ENCODE measurements around the gene CDC14A. TPM values are rescaled to one million over a fixed set of nuclear protein-coding genes. Genes with fewer than 3 reads are reported as not detected.
"Not testable (repeated sequence)": the region's sequence is repeated elsewhere in the genome, so short reads cannot be mapped to it uniquely, and the experiment has no call there.

Gene CDC14A
- total RNA-seq, 2 donors from 2014 or later = 10.6 to 11.3 TPM

- Histone ChIP-seq H3K4me1 (ENCODE audit: control insufficient read depth in 1 of 2, low read depth in 2 of 2) (peaks cover 0 to 8% of the 10 kb centered on the region in 2 donors), H3K36me3 (no peaks in the 10 kb centered on the region), H3K9me3 (no peaks in the 10 kb centered on the region), H3K4me3 (no peak overlapping the region), H3K27me3 (replicated peaks; ENCODE audit: insufficient read depth) (no peaks in the 10 kb centered on the region), H3K27ac (no peak overlapping the region)
- TF ChIP-seq CTCF (IDR thresholded peaks at IDR 0.05) = no peak
- DNase-seq (ENCODE audit: low spot score) (no peak), ATAC-seq (ENCODE audit: insufficient number of reproducible peaks, low FRiP score, low read depth) (no peak)
Measured at GRCh38 chr1:100397681-100398080, 45.4 kb downstream of the CDC14A start.

GRCh38 chr1:100398648-100399047 lies 46.3 kb downstream of the CDC14A start:
- Histone ChIP-seq H3K27me3 (replicated peaks; ENCODE audit: insufficient read depth) (no peaks in the 10 kb centered on the region), H3K36me3 (no peaks in the 10 kb centered on the region), H3K27ac (no peak overlapping the region), H3K4me1 (ENCODE audit: control insufficient read depth in 1 of 2, low read depth in 2 of 2) (no peaks in the 10 kb centered on the region), H3K4me3 (no peak overlapping the region), H3K9me3 (no peaks in the 10 kb centered on the region)
- ATAC-seq (ENCODE audit: insufficient number of reproducible peaks, low FRiP score, low read depth) = no peak
- TF ChIP-seq CTCF (IDR thresholded peaks at IDR 0.05) = no peak
- DNase-seq (ENCODE audit: low spot score) = no peak

GRCh38 chr1:100400404-100400803 lies 48.1 kb downstream of the CDC14A start:
- no peak for TF ChIP-seq CTCF (IDR thresholded peaks at IDR 0.05)
- DNase-seq (ENCODE audit: low spot score) = no peak
- Histone ChIP-seq H3K4me1 (ENCODE audit: control insufficient read depth in 1 of 2, low read depth in 2 of 2) (no peaks in the 10 kb centered on the region), H3K36me3 (no peaks in the 10 kb centered on the region), H3K4me3 (no peak overlapping the region), H3K27ac (no peak overlapping the region), H3K27me3 (replicated peaks; ENCODE audit: insufficient read depth) (no peaks in the 10 kb centered on the region), H3K9me3 (no peaks in the 10 kb centered on the region)
- no peak for ATAC-seq (ENCODE audit: insufficient number of reproducible peaks, low FRiP score, low read depth)

GRCh38 chr1:100404821-100405220 lies 52.5 kb downstream of the CDC14A start:
- DNase-seq (ENCODE audit: low spot score) (no peak), ATAC-seq (ENCODE audit: insufficient number of reproducible peaks, low FRiP score, low read depth) (no peak)
- Histone ChIP-seq H3K27ac (no peak overlapping the region), H3K9me3 (no peaks in the 10 kb centered on the region), H3K4me1 (ENCODE audit: control insufficient read depth in 1 of 2, low read depth in 2 of 2) (no peaks in the 10 kb centered on the region), H3K27me3 (replicated peaks; ENCODE audit: insufficient read depth) (no peaks in the 10 kb centered on the region), H3K36me3 (no peaks in the 10 kb centered on the region), H3K4me3 (no peak overlapping the region)
- no peak for TF ChIP-seq CTCF (IDR thresholded peaks at IDR 0.05)

GRCh38 chr1:100405902-100406301 lies 53.6 kb downstream of the CDC14A start:
- H3K4me1 ChIP-seq (ENCODE audit: control insufficient read depth in 1 of 2, low read depth in 2 of 2); ATAC-seq (ENCODE audit: insufficient number of reproducible peaks, low FRiP score, low read depth); H3K27me3 ChIP-seq (replicated peaks; ENCODE audit: insufficient read depth); H3K27ac ChIP-seq; H3K4me3 ChIP-seq; H3K36me3 ChIP-seq; H3K9me3 ChIP-seq; DNase-seq (ENCODE audit: low spot score): not testable (repeated sequence)

- not testable (repeated sequence) for H3K36me3 ChIP-seq; H3K9me3 ChIP-seq; H3K27me3 ChIP-seq (replicated peaks; ENCODE audit: insufficient read depth); H3K4me3 ChIP-seq; ATAC-seq (ENCODE audit: insufficient number of reproducible peaks, low FRiP score, low read depth); H3K4me1 ChIP-seq (ENCODE audit: control insufficient read depth in 1 of 2, low read depth in 2 of 2); DNase-seq (ENCODE audit: low spot score); H3K27ac ChIP-seq
Measured at GRCh38 chr1:100407390-100407789, 55.1 kb downstream of the CDC14A start.
